A673 (cell line): Measurements from ENCODE around the gene SLC12A6. TPM values are rescaled to one million over a fixed set of nuclear protein-coding genes. Genes with fewer than 3 reads are reported as not detected.

ENCODE experiments used
- BruUV-seq: library from RNA; stranded (reverse); fragments of 400-500 nt; replicated peaks from 2 replicates; lab custom pipeline; 2021; lab: Mats Ljungman, UMichigan
- CTCF ChIA-PET: fragments of 300-600 bp; sonication (Branson Sonifier 250); formaldehyde crosslinking; loops from one replicate; lab custom pipeline; 2022; ENCODE audit warnings: antibody characterized with exemption; lab: Charles Lee
- POLR2A ChIA-PET: fragments of 300-600 bp; sonication (Branson Sonifier 250); formaldehyde crosslinking; loops from one replicate; lab custom pipeline; 2022; ENCODE audit warnings: antibody characterized with exemption; ENCODE audit not compliant: low non-redundant PET; lab: Charles Lee
- DNase-seq: peaks from one replicate; pipeline ENCODE4 v3.0.0-alpha.2; 2015; ENCODE audit warnings: low spot score
- H3K27ac ChIP-seq: fragments of 200-600 bp; sonication (generic); 2 replicates; pipeline ENCODE4 v1.5.1; 2016; ENCODE audit warnings: mixed run types, low read depth, mild to moderate bottlenecking, mixed read lengths, antibody characterized with exemption, low read length; ENCODE audit not compliant: poor library complexity, severe bottlenecking
- H3K27me3 ChIP-seq: fragments of 200-600 bp; sonication (generic); replicated peaks from 2 replicates; pipeline ENCODE4 v1.6.1; 2017; ENCODE audit warnings: mixed run types, low read depth, mild to moderate bottlenecking, mixed read lengths, antibody characterized with exemption, low read length; ENCODE audit not compliant: insufficient read depth, poor library complexity
- H3K36me3 ChIP-seq: fragments of 200-600 bp; sonication (generic); 2 replicates; pipeline ENCODE4 v1.6.1; 2016; ENCODE audit warnings: mixed run types, mild to moderate bottlenecking, mixed read lengths, antibody characterized with exemption, low read length; ENCODE audit not compliant: insufficient read depth, poor library complexity, severe bottlenecking
- H3K4me1 ChIP-seq: fragments of 200-600 bp; sonication (generic); 2 replicates; pipeline ENCODE4 v1.6.1; 2017; ENCODE audit warnings: mixed run types, mild to moderate bottlenecking, mixed read lengths, antibody characterized with exemption, low read length; ENCODE audit not compliant: insufficient read depth, poor library complexity, severe bottlenecking
- H3K4me3 ChIP-seq: fragments of 200-600 bp; sonication (generic); 2 replicates; pipeline ENCODE4 v1.5.1; 2016; ENCODE audit warnings: low read depth, mixed run types, mild to moderate bottlenecking, mixed read lengths, low read length; ENCODE audit not compliant: poor library complexity, severe bottlenecking
- H3K9me3 ChIP-seq: fragments of 200-600 bp; sonication (generic); 2 replicates; pipeline ENCODE4 v1.6.1; 2016; ENCODE audit warnings: mixed run types, low read depth, mild to moderate bottlenecking, mixed read lengths, antibody characterized with exemption, low read length; ENCODE audit not compliant: poor library complexity, severe bottlenecking
- EZH2 ChIP-seq: fragments of 200-600 bp; sonication (generic); IDR thresholded peaks from 2 replicates; pipeline ENCODE4 v1.6.1; 2017; ENCODE audit warnings: borderline replicate concordance, low read depth, mild to moderate bottlenecking, mixed read lengths, antibody characterized with exemption, low read length; ENCODE audit not compliant: poor library complexity, severe bottlenecking
- intact Hi-C: fragments of 100-400 bp; cut with micrococcal nuclease; formaldehyde crosslinking; loops from one replicate; pipeline ENCODE4 v1.10.0; 2022; ENCODE audit not compliant: unreplicated experiment
- microRNA-seq: library from miRNA; unstranded; fragments of <30 nt; microRNA quantifications from one replicate; pipeline ENCODE4 v1.2.0, GENCODE V29; 2021
- total RNA-seq: library from RNA; stranded (reverse); gene quantifications from 2 replicates; pipeline ENCODE4 v1.2.3, GENCODE V29; 2021
- TF ChIP-seq, protein P1 (sequence below): fragments of 300-800, 200-600 bp; sonication (generic); conservative IDR thresholded peaks from 2 replicates; pipeline ENCODE4 v1.5.1; 2017; ENCODE audit warnings: low read depth, mild to moderate bottlenecking, antibody characterized with exemption, low read length, moderate library complexity, mixed read lengths

SLC12A6 gene
- total RNA-seq, 1 experiment from 2014 or later: 17.2 TPM

DNA sequence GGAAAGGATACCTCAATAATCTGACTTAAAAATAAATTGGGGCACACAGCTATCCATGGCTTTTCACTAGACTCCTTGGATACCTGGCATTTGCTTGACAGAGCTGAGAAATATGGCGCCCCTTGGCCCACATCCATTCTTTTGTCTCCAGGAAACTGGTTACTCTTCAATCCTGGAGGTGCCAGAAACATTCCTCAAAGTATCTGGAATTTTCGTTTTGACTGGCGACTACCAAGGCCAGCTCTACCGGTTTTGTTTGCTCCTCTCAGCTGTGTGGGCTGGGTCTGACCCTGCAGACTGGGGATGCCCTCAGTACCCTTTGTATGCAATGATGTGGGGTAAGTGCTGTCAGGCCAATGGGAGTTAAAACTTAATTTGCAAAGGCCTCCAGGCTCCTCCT lies 154.6 kb downstream of the SLC12A6 start:
- H3K4me3 ChIP-seq: no peak overlapping the region
- no peaks in the 10 kb centered on the region for H3K36me3 ChIP-seq
- ChIA-PET CTCF (no interaction called here), POLR2A (no interaction called here)
- BruUV-seq: no TSS peak
- TF ChIP-seq, protein P1, sequence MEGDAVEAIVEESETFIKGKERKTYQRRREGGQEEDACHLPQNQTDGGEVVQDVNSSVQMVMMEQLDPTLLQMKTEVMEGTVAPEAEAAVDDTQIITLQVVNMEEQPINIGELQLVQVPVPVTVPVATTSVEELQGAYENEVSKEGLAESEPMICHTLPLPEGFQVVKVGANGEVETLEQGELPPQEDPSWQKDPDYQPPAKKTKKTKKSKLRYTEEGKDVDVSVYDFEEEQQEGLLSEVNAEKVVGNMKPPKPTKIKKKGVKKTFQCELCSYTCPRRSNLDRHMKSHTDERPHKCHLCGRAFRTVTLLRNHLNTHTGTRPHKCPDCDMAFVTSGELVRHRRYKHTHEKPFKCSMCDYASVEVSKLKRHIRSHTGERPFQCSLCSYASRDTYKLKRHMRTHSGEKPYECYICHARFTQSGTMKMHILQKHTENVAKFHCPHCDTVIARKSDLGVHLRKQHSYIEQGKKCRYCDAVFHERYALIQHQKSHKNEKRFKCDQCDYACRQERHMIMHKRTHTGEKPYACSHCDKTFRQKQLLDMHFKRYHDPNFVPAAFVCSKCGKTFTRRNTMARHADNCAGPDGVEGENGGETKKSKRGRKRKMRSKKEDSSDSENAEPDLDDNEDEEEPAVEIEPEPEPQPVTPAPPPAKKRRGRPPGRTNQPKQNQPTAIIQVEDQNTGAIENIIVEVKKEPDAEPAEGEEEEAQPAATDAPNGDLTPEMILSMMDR: no peak
- no peak for TF ChIP-seq EZH2
- intact Hi-C loops: no loop called here
- DNase-seq: no peak
- H3K27ac ChIP-seq: no peak overlapping the region
- no peaks in the 10 kb centered on the region for H3K27me3 ChIP-seq
- H3K9me3 ChIP-seq: no peaks in the 10 kb centered on the region
- no peaks in the 10 kb centered on the region for H3K4me1 ChIP-seq

Small RNA genes lying within 50 kb of the gene (microRNA-seq; reads per million reads assigned to microRNA genes)
- gene MIR1233-1: not detected

Other genes starting within 250 kb of the SLC12A6 start
- 68.7 and 81.2 TPM in 2 replicates for gene EMC7, start 235.9 kb downstream of the SLC12A6 start, total RNA-seq
- 2.6 and 2.7 TPM in 2 replicates for gene PGBD4, start 235.7 kb downstream of the SLC12A6 start, total RNA-seq
- gene KATNBL1, start 127.7 kb downstream of the SLC12A6 start, total RNA-seq: 53.2 and 55.1 TPM in 2 replicates
- gene EMC4, start 112.8 kb downstream of the SLC12A6 start, total RNA-seq: 125 and 141 TPM in 2 replicates
- gene NOP10, start 5.4 kb upstream of the SLC12A6 start, total RNA-seq: 200 and 208 TPM in 2 replicates
- not detected in 2 replicates for gene NUTM1, start 5.5 kb upstream of the SLC12A6 start, total RNA-seq
- 37.8 and 53.1 TPM in 2 replicates for gene LPCAT4, start 29.4 kb upstream of the SLC12A6 start, total RNA-seq
- gene GOLGA8A, start 100.0 kb upstream of the SLC12A6 start, total RNA-seq: 55.0 and 65.6 TPM in 2 replicates
- 36.0 and 47.5 TPM in 2 replicates for gene GOLGA8B, start 245.9 kb upstream of the SLC12A6 start, total RNA-seq